ENCODE data around the gene PUM2.
"Not testable (repeated sequence)": the region's sequence is repeated elsewhere in the genome, so short reads cannot be mapped to it uniquely, and the experiment has no call there.

The PUM2 gene

DNA sequence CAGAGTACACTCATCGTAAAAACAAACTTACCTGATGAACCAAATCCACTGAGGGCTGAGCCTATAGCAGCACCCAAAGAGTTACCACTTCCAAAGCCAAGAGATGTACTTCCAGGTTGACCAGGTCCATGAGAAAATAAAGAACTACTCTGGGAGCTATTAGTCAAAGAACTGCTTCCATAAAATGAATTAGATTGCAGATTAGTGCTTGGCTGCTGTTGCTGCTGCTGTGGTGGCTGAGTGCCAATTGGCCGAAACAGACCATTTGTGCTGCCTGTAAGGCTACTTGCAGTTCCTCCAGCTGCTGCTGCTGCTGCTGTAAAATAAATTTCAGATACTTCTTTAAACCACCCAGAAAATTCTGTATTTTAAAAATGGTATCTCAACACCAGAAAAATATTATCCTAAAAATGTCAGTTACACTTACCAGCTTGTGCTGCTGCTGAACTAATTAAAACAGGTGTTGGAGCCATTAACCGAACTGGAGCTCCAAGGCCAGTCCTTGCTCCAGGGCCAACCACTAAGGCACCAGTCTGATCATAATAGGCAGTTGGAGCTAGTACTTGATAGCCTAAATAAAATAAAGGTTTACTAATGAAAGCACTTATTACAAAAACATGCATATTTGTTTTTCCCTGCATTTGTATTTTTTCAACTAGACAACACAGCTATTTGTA, 67.6 kb downstream of the PUM2 start:
- no peak overlapping the region for H3K4me3 ChIP-seq (ENCODE audit: control insufficient read depth, low read depth, low read length)
- no peak for DNase-seq (ENCODE audit: low read depth)
- TF ChIP-seq, protein P1, sequence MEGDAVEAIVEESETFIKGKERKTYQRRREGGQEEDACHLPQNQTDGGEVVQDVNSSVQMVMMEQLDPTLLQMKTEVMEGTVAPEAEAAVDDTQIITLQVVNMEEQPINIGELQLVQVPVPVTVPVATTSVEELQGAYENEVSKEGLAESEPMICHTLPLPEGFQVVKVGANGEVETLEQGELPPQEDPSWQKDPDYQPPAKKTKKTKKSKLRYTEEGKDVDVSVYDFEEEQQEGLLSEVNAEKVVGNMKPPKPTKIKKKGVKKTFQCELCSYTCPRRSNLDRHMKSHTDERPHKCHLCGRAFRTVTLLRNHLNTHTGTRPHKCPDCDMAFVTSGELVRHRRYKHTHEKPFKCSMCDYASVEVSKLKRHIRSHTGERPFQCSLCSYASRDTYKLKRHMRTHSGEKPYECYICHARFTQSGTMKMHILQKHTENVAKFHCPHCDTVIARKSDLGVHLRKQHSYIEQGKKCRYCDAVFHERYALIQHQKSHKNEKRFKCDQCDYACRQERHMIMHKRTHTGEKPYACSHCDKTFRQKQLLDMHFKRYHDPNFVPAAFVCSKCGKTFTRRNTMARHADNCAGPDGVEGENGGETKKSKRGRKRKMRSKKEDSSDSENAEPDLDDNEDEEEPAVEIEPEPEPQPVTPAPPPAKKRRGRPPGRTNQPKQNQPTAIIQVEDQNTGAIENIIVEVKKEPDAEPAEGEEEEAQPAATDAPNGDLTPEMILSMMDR (IDR thresholded peaks at IDR 0.05; ENCODE audit: control insufficient read depth, insufficient read depth, low read depth, low read length, missing control alignments) = no peak

DNA sequence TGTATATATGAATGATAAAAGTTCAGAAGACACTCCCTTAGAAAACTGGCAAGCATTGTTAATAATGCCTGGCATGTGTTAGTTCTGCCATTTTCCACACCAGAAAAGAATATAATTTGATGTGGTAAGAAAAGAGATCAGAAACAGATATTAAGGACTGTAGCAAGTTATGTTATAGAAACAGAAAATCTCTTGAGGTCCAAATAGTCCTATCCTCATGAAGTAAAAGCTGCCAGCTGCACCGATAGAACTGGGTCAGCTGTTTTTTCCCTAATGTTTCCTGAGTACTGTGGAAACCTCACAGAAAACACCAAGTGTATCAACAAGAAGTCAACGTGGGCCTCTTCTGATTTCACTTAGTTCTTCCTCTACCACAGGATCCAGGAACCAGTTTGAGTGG, 68.8 kb downstream of the PUM2 start:
- DNase-seq (ENCODE audit: low read depth) = no peak
- no peak overlapping the region for H3K4me3 ChIP-seq (ENCODE audit: control insufficient read depth, low read depth, low read length)
- TF ChIP-seq, protein P1 (IDR thresholded peaks at IDR 0.05; ENCODE audit: control insufficient read depth, insufficient read depth, low read depth, low read length, missing control alignments) = no peak

DNA sequence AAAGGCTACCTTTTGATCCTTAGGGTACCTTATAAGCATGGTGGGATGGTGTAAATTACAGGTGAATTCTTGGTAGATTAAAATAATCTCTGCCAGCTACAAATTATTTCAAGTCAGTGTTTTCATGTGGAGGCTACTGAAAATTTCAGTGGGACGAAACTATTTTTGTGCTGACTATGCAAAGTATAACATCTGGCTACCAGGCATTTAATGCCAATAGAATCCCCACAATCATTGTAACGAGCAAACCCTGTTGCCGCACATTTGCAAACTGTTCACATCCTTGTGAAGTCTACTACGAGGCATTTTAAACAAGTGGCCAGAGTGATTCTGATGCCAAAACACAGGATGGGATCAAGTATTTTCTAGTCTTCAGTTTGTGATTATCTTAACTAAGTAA, 77.6 kb downstream of the PUM2 start:
- TF ChIP-seq, protein P1 (IDR thresholded peaks at IDR 0.05; ENCODE audit: control insufficient read depth, insufficient read depth, low read depth, low read length, missing control alignments) = no peak
- H3K4me3 ChIP-seq (ENCODE audit: control insufficient read depth, low read depth, low read length) = no peak overlapping the region
- no peak for DNase-seq (ENCODE audit: low read depth)

DNA sequence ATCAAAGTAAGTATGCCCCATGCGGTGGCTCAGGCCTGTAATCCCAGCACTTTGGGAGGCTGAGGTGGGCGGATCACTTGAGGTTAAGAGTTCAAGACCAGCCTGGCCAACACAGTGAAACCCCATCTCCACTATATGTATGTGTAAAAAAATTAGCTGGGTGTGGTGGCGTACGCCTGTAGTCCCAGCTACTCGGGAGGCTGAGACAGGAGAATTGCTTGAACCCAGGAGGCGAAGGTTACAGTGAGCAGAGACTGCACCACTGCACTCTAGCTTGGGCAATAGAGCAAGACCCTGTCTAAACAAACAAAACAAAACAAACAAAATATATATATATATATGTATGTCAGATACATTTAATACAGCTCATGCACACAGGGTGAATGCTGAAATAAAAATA, 82.3 kb downstream of the PUM2 start:
- not testable (repeated sequence) for H3K4me3 ChIP-seq (ENCODE audit: control insufficient read depth, low read depth, low read length); DNase-seq (ENCODE audit: low read depth)

DNA sequence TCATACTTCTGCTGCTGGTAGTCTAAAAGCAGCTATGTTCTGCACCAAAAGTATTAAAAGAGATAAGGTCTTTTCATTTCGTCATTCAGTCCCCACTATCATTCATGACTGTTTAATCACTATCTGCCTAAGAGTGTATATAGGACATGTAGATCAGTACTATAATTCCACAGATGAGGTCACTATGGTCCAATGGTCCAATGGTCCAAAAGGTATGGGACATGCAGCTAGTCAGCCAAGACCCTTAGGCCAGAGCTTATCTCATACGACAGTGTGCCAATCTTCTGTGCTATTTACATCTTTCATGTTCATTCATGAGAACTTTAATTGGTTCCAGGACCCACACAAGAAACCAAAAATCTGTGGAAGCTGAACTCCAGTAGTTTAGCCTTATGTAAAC, 83.1 kb downstream of the PUM2 start:
- no peak for DNase-seq (ENCODE audit: low read depth)
- no peak overlapping the region for H3K4me3 ChIP-seq (ENCODE audit: control insufficient read depth, low read depth, low read length)
- TF ChIP-seq, protein P1 (IDR thresholded peaks at IDR 0.05; ENCODE audit: control insufficient read depth, insufficient read depth, low read depth, low read length, missing control alignments) = no peak

DNA sequence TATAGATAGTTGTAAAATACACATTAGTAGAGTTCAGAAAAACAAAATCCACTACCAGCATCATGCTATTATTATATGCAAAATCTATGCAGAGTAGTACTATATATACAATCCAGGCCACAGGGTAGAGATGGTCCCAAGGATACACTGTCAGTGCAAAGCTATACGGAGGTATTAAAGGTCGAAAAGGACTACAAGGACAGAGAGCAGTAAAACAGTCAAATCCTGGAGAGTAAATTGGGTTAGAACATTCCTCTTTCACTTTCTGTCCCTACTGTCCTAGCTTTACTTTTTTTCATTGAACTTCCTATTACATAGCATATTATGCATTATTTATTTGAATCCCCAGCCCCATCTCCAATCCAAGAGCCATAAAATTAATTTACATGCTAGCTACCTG, 86.0 kb downstream of the PUM2 start:
- H3K4me3 ChIP-seq (ENCODE audit: control insufficient read depth, low read depth, low read length) = no peak overlapping the region
- TF ChIP-seq, protein P1 (IDR thresholded peaks at IDR 0.05; ENCODE audit: control insufficient read depth, insufficient read depth, low read depth, low read length, missing control alignments) = no peak
- no peak for DNase-seq (ENCODE audit: low read depth)

DNA sequence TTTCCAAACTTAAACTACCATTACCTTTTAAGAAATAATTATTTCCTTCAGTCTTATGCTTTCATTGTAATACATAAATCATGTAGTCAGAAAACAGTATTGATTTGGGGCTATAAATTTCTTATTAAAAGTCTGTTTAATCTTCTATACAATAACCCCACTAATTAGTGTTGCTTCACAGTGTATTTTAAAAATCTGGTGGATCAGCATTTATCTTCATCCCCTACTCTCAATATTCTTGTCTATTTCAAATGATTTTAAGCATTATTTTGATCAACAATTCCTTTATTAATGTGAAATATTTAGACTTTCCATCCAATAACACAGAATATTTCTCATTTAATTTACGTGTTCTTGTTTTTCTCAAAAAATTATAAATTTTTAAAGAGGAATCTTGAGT, 93.2 kb downstream of the PUM2 start:
- no peak for DNase-seq (ENCODE audit: low read depth)
- TF ChIP-seq, protein P1 (IDR thresholded peaks at IDR 0.05; ENCODE audit: control insufficient read depth, insufficient read depth, low read depth, low read length, missing control alignments) = no peak
- no peak overlapping the region for H3K4me3 ChIP-seq (ENCODE audit: control insufficient read depth, low read depth, low read length)

Data from AG09309 (cell line).